ENCODE data around the gene GM2A.
A peak's percentile ranks its signal among the peaks of the same experiment; 100 is the strongest.
"Not testable (repeated sequence)": the region's sequence is repeated elsewhere in the genome, so short reads cannot be mapped to it uniquely, and the experiment has no call there.

Gene GM2A

DNA sequence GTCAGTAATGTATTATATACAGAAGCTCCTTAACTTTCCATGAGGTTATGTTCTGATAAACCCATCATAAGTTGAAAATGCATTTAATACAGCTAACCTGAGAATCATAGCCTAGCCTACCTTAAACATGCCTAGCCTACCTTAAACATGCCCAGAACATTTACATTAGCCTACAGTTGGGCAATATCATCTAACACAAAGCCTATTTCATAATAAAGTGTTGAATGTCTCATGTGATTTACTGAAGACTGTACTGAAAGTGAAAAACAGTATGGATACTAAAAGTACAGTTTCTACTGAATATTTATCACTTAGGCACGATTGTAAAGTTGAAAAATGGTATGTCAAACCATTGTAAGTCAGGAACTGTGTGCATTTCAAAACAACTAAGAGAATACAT is 1.6 kb downstream of the GM2A start:
- H3K4me1 ChIP-seq (ENCODE audit: control insufficient read depth in 1 of 2, insufficient read depth in 1 of 2, low read depth in 1 of 2, low read length in 1 of 2) = peaks cover 43 to 46% of the 10 kb centered on the region in 2 experiments
- H3K27me3 ChIP-seq = no peaks in the 10 kb centered on the region
- H3K4me3 ChIP-seq (ENCODE audit: low read depth in 1 of 2, low read length in 1 of 2) = no peak overlapping the region
- peak overlapping the region; percentile 92 for H3K27ac ChIP-seq
- TF ChIP-seq, protein P1, sequence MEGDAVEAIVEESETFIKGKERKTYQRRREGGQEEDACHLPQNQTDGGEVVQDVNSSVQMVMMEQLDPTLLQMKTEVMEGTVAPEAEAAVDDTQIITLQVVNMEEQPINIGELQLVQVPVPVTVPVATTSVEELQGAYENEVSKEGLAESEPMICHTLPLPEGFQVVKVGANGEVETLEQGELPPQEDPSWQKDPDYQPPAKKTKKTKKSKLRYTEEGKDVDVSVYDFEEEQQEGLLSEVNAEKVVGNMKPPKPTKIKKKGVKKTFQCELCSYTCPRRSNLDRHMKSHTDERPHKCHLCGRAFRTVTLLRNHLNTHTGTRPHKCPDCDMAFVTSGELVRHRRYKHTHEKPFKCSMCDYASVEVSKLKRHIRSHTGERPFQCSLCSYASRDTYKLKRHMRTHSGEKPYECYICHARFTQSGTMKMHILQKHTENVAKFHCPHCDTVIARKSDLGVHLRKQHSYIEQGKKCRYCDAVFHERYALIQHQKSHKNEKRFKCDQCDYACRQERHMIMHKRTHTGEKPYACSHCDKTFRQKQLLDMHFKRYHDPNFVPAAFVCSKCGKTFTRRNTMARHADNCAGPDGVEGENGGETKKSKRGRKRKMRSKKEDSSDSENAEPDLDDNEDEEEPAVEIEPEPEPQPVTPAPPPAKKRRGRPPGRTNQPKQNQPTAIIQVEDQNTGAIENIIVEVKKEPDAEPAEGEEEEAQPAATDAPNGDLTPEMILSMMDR (IDR thresholded peaks at IDR 0.05) = no peak
- no peaks in the 10 kb centered on the region for H3K9me3 ChIP-seq
- H3K36me3 ChIP-seq = no peaks in the 10 kb centered on the region

DNA sequence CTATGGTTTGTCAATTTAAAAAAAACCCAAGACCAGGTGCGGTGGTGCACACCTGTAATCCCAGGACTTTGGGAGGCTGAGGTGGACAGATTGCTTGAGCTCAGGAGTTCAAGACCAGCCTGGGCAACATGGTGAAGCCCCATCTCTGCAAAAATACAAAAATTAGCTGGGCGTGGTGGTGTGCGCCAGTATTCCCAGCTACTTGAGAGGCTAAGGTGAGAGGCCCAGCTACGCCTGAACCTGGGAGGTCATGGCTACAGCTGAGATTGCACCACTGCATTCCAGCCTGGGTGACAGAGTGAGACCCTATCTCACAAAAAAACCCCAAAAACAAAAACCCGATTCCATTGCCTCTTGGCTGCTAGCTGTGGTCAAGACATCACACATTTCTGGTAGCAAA is 2.0 kb downstream of the GM2A start:
- H3K27ac ChIP-seq = peak overlapping the region; percentile 92
- not testable (repeated sequence) for H3K4me3 ChIP-seq (ENCODE audit: low read depth in 1 of 2, low read length in 1 of 2); H3K27me3 ChIP-seq; H3K9me3 ChIP-seq; H3K36me3 ChIP-seq
- peaks cover 43 to 46% of the 10 kb centered on the region in 2 experiments for H3K4me1 ChIP-seq (ENCODE audit: control insufficient read depth in 1 of 2, insufficient read depth in 1 of 2, low read depth in 1 of 2, low read length in 1 of 2)

DNA sequence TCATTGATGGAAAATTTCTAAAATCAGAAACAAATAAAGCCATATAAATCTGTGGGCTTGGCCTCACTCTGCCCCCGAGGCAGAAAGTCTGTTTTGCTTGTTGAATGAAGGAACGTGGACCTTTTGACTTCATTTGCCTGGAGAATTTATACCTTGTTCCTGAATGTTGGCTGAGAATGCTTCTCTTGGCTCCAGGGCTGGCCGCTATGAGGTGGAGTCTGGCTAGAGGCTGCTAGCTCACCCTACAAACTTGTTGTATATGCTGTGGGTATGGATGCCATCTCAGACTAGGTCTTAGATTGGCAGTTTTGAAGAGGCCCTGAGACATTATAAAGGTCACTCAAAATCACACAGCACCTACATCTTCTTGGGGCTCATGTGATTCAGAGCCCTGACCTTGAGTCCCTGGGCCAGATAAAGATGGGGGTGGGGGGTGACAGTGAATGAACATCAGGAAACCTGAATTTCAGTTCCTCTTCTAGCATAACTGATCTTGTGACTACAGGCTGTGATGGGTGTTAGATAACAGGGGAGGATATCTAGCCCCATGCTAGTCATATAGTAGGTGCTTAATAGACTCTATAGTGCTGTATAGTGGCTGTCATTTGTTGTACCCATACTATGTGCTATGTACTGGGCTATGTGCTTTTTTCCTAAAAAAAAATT is 2.8 kb downstream of the GM2A start:
- no peaks in the 10 kb centered on the region for H3K36me3 ChIP-seq
- no peak overlapping the region for H3K27ac ChIP-seq
- no peak overlapping the region for H3K4me3 ChIP-seq (ENCODE audit: low read depth in 1 of 2, low read length in 1 of 2)
- TF ChIP-seq, protein P1 (IDR thresholded peaks at IDR 0.05) = no peak
- no peaks in the 10 kb centered on the region for H3K9me3 ChIP-seq
- no peaks in the 10 kb centered on the region for H3K27me3 ChIP-seq
- H3K4me1 ChIP-seq (ENCODE audit: control insufficient read depth in 1 of 2, insufficient read depth in 1 of 2, low read depth in 1 of 2, low read length in 1 of 2) = peaks cover 43 to 46% of the 10 kb centered on the region in 2 experiments

DNA sequence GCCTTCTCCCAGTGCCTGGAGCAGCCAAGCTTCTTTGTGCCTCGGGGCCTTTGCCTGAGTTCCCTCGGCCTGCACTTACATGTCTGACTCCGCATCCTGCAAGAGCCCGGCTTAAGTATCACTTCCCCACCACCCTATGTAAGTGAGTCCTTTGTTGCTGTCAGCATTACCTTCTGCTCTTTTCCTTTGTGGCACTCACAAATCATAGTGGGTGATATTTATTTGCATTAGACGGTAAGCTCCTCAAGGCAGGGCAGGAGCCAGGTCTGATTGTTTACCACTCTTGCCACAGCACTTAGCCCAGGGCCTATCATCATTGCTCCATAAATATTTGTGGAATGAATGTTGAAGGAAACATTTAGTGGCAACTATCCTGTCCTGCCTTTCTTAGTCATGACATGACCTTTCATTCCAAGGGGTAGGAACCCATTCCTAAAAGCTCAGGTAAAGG is 4.8 kb downstream of the GM2A start:
- Histone ChIP-seq H3K4me1 (ENCODE audit: control insufficient read depth in 1 of 2, insufficient read depth in 1 of 2, low read depth in 1 of 2, low read length in 1 of 2) (peaks cover 35 to 38% of the 10 kb centered on the region in 2 experiments), H3K9me3 (no peaks in the 10 kb centered on the region), H3K27me3 (no peaks in the 10 kb centered on the region), H3K27ac (peak overlapping the region; percentile 49), H3K36me3 (peaks cover 6% of the 10 kb centered on the region), H3K4me3 (ENCODE audit: low read depth in 1 of 2, low read length in 1 of 2) (no peak overlapping the region)
- TF ChIP-seq, protein P1 (IDR thresholded peaks at IDR 0.05) = no peak

DNA sequence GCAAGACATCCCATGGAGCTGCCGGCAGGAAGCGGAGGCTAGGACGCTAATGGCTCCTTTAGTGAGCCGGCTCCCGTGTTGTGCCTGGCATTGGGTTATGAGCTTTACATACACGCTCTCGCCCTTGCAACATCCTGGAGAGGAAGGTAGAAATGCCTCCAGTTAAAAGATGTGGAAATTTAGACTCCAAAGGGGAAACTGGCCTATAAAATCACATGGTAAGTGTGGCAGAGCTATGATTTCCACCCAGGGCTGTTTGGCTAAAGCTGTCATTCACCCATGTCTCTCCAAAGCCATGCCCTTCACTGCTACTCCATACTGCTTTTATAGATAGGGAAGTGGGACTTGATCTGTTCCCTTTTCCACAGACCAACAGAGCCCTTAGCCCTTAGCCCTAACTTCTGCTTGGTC is 5.2 kb downstream of the GM2A start:
- peaks cover 32 to 36% of the 10 kb centered on the region in 2 experiments for H3K4me1 ChIP-seq (ENCODE audit: control insufficient read depth in 1 of 2, insufficient read depth in 1 of 2, low read depth in 1 of 2, low read length in 1 of 2)
- TF ChIP-seq, protein P1 (IDR thresholded peaks at IDR 0.05) = no peak

DNA sequence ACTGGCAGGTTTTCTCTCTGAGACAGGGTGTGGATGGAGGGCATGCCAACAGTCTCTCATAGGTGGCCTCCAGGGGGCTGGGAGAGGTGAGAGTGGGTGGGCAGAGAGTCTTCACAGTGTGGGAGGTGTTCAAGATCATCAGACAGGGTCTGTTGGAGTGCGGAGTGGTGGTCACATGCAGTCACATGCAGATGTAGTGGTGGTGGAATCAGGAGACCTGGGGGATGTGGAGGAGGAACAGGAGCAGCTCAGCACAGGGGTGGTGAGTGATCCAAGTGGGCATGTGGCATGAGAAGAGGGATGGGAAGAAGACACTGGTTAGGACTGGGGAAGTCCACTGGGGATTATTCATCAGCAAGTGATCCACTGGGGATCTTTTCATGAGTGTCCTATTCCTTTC is 5.8 kb downstream of the GM2A start:
- no peaks in the 10 kb centered on the region for H3K27me3 ChIP-seq
- TF ChIP-seq, protein P1 (IDR thresholded peaks at IDR 0.05) = no peak
- H3K36me3 ChIP-seq = peaks cover 6% of the 10 kb centered on the region
- no peaks in the 10 kb centered on the region for H3K9me3 ChIP-seq
- peaks cover 26 to 30% of the 10 kb centered on the region in 2 experiments for H3K4me1 ChIP-seq (ENCODE audit: control insufficient read depth in 1 of 2, insufficient read depth in 1 of 2, low read depth in 1 of 2, low read length in 1 of 2)
- H3K4me3 ChIP-seq (ENCODE audit: low read depth in 1 of 2, low read length in 1 of 2) = no peak overlapping the region
- peak overlapping the region; percentile 49 for H3K27ac ChIP-seq

More for the DNA sequence above, 5.2 kb downstream of the GM2A start:
- no peaks in the 10 kb centered on the region for H3K9me3 ChIP-seq
- H3K4me3 ChIP-seq (ENCODE audit: low read depth in 1 of 2, low read length in 1 of 2) = no peak overlapping the region
- peaks cover 6% of the 10 kb centered on the region for H3K36me3 ChIP-seq
- H3K27ac ChIP-seq = peak overlapping the region; percentile 49
- no peaks in the 10 kb centered on the region for H3K27me3 ChIP-seq

Measured in neutrophil (primary cell).